IgD-negative memory B cell (primary cell): ENCODE measurements around the gene RAPGEF5. TPM values are rescaled to one million over a fixed set of nuclear protein-coding genes. Genes with fewer than 3 reads are reported as not detected.

Experiments
- H3K27ac Mint-ChIP-seq, 3 donors: one replicate each; pipeline ENCODE4 v1.8.0; 2020 to 2022; ENCODE audit warnings: mild to moderate bottlenecking in 3 of 3, mixed read lengths in 3 of 3, moderate library complexity in 1 of 3
- H3K27me3 Mint-ChIP-seq: one replicate; pipeline ENCODE4 v1.8.0; 2021; ENCODE audit warnings: mixed read lengths
- H3K36me3 Mint-ChIP-seq: one replicate; pipeline ENCODE4 v1.8.0; 2020; ENCODE audit warnings: mild to moderate bottlenecking, mixed read lengths
- H3K4me1 Mint-ChIP-seq, 3 donors: one replicate each; pipeline ENCODE4 v1.8.0; 2020 to 2022; ENCODE audit warnings: mixed read lengths in 3 of 3, mild to moderate bottlenecking in 1 of 3
- H3K4me3 Mint-ChIP-seq, 4 donors: one replicate each; pipeline ENCODE4 v1.8.0; 2020 to 2022; ENCODE audit warnings: mild to moderate bottlenecking in 4 of 4, mixed read lengths in 4 of 4, moderate library complexity in 3 of 4
- H3K9me3 Mint-ChIP-seq, 3 donors: one replicate each; pipeline ENCODE4 v1.8.0; 2020 to 2021; ENCODE audit warnings: mixed read lengths in 3 of 3, mild to moderate bottlenecking in 1 of 3
- polyA plus RNA-seq: library from polyadenylated mRNA; unstranded; fragments of 300-500 nt; fragmentation: Illumina TruSeq; gene quantifications from one replicate; pipeline ENCODE4 v1.2.3, GENCODE V29; 2021

RAPGEF5 gene
- polyA plus RNA-seq, 1 donor from 2014 or later: 1.2 TPM

GRCh38 chr7:22157552-22157951 is 199.4 kb downstream of the RAPGEF5 start:
- no peak overlapping the region for H3K27ac Mint-ChIP-seq

GRCh38 chr7:22156205-22156604 is 200.7 kb downstream of the RAPGEF5 start:
- no peaks in the 10 kb centered on the region for H3K36me3 Mint-ChIP-seq
- no peaks in the 10 kb centered on the region for H3K9me3 Mint-ChIP-seq
- no peaks in the 10 kb centered on the region for H3K4me1 Mint-ChIP-seq
- H3K27me3 Mint-ChIP-seq: no peaks in the 10 kb centered on the region
- no peak overlapping the region for H3K4me3 Mint-ChIP-seq
- no peak overlapping the region for H3K27ac Mint-ChIP-seq

More at GRCh38 chr7:22157552-22157951, 199.4 kb downstream of the RAPGEF5 start:
- Mint-ChIP-seq H3K9me3 (no peaks in the 10 kb centered on the region), H3K27me3 (no peaks in the 10 kb centered on the region), H3K4me3 (no peak overlapping the region), H3K36me3 (no peaks in the 10 kb centered on the region), H3K4me1 (no peaks in the 10 kb centered on the region)

- Mint-ChIP-seq H3K27ac (no peak overlapping the region), H3K27me3 (no peaks in the 10 kb centered on the region), H3K4me3 (no peak overlapping the region), H3K9me3 (no peaks in the 10 kb centered on the region), H3K4me1 (peaks cover 0 to 3% (median 0%) of the 10 kb centered on the region in 3 donors), H3K36me3 (no peaks in the 10 kb centered on the region)
These were observed 202.8 kb downstream of the RAPGEF5 start for GRCh38 chr7:22154143-22154529.

- Mint-ChIP-seq H3K4me3 (no peak overlapping the region), H3K27me3 (no peaks in the 10 kb centered on the region), H3K9me3 (no peaks in the 10 kb centered on the region), H3K27ac (no peak overlapping the region), H3K4me1 (peaks cover 0 to 3% (median 0%) of the 10 kb centered on the region in 3 donors), H3K36me3 (no peaks in the 10 kb centered on the region)
These were observed 203.4 kb downstream of the RAPGEF5 start for GRCh38 chr7:22153432-22154142.

- Mint-ChIP-seq H3K27ac (no peak overlapping the region), H3K9me3 (no peaks in the 10 kb centered on the region)
These were observed 204.3 kb downstream of the RAPGEF5 start for GRCh38 chr7:22152690-22153089.

GRCh38 chr7:22151901-22152300 is 205.1 kb downstream of the RAPGEF5 start:
- Mint-ChIP-seq H3K4me1 (peaks cover 0 to 3% (median 0%) of the 10 kb centered on the region in 3 donors), H3K27ac (no peak overlapping the region), H3K36me3 (no peaks in the 10 kb centered on the region), H3K27me3 (no peaks in the 10 kb centered on the region), H3K4me3 (no peak overlapping the region), H3K9me3 (no peaks in the 10 kb centered on the region)

More at GRCh38 chr7:22152690-22153089, 204.3 kb downstream of the RAPGEF5 start:
- no peaks in the 10 kb centered on the region for H3K27me3 Mint-ChIP-seq
- H3K4me1 Mint-ChIP-seq: peaks cover 0 to 3% (median 0%) of the 10 kb centered on the region in 3 donors
- H3K36me3 Mint-ChIP-seq: no peaks in the 10 kb centered on the region
- H3K4me3 Mint-ChIP-seq: no peak overlapping the region

GRCh38 chr7:22150221-22150620 is 206.7 kb downstream of the RAPGEF5 start:
- Mint-ChIP-seq H3K4me1 (peaks cover 0 to 3% (median 0%) of the 10 kb centered on the region in 3 donors), H3K4me3 (no peak overlapping the region), H3K27ac (no peak overlapping the region), H3K36me3 (no peaks in the 10 kb centered on the region), H3K27me3 (no peaks in the 10 kb centered on the region), H3K9me3 (no peaks in the 10 kb centered on the region)

GRCh38 chr7:22147868-22148267 is 209.1 kb downstream of the RAPGEF5 start:
- H3K4me3 Mint-ChIP-seq: no peak overlapping the region

GRCh38 chr7:22146961-22147512 is 209.9 kb downstream of the RAPGEF5 start:
- Mint-ChIP-seq H3K4me3 (peak overlapping the region in 2 of 4 donors; percentile 11 to 82), H3K27ac (peak overlapping the region in 1 of 3 donors; percentile 36), H3K4me1 (peaks cover 0 to 3% (median 0%) of the 10 kb centered on the region in 3 donors), H3K9me3 (no peaks in the 10 kb centered on the region), H3K36me3 (no peaks in the 10 kb centered on the region), H3K27me3 (peaks cover 4% of the 10 kb centered on the region)

More at GRCh38 chr7:22147868-22148267, 209.1 kb downstream of the RAPGEF5 start:
- peaks cover 3% of the 10 kb centered on the region for H3K27me3 Mint-ChIP-seq
- no peaks in the 10 kb centered on the region for H3K36me3 Mint-ChIP-seq
- peaks cover 0 to 3% (median 0%) of the 10 kb centered on the region in 3 donors for H3K4me1 Mint-ChIP-seq
- H3K27ac Mint-ChIP-seq: no peak overlapping the region
- H3K9me3 Mint-ChIP-seq: no peaks in the 10 kb centered on the region

- Mint-ChIP-seq H3K27me3 (peaks cover 4% of the 10 kb centered on the region), H3K4me3 (no peak overlapping the region), H3K36me3 (peaks cover 2% of the 10 kb centered on the region), H3K4me1 (no peaks in the 10 kb centered on the region), H3K9me3 (no peaks in the 10 kb centered on the region), H3K27ac (no peak overlapping the region)
These were observed 212.0 kb downstream of the RAPGEF5 start for GRCh38 chr7:22144950-22145349.

GRCh38 chr7:22143491-22143890 is 213.5 kb downstream of the RAPGEF5 start:
- peaks cover 4% of the 10 kb centered on the region for H3K27me3 Mint-ChIP-seq
- peaks cover 2% of the 10 kb centered on the region for H3K36me3 Mint-ChIP-seq
- no peaks in the 10 kb centered on the region for H3K4me1 Mint-ChIP-seq
- H3K9me3 Mint-ChIP-seq: no peaks in the 10 kb centered on the region
- peak overlapping the region in 1 of 3 donors; percentile 24 for H3K27ac Mint-ChIP-seq
- no peak overlapping the region for H3K4me3 Mint-ChIP-seq

GRCh38 chr7:22142572-22142971 is 214.4 kb downstream of the RAPGEF5 start:
- peaks cover 4% of the 10 kb centered on the region for H3K27me3 Mint-ChIP-seq
- no peaks in the 10 kb centered on the region for H3K4me1 Mint-ChIP-seq
- H3K4me3 Mint-ChIP-seq: no peak overlapping the region
- peaks cover 2% of the 10 kb centered on the region for H3K36me3 Mint-ChIP-seq
- no peaks in the 10 kb centered on the region for H3K9me3 Mint-ChIP-seq
- H3K27ac Mint-ChIP-seq: no peak overlapping the region

GRCh38 chr7:22141355-22141754 is 215.6 kb downstream of the RAPGEF5 start:
- Mint-ChIP-seq H3K27ac (no peak overlapping the region), H3K4me3 (no peak overlapping the region), H3K4me1 (no peaks in the 10 kb centered on the region), H3K36me3 (peaks cover 2% of the 10 kb centered on the region), H3K27me3 (peaks cover 4% of the 10 kb centered on the region), H3K9me3 (no peaks in the 10 kb centered on the region)

- Mint-ChIP-seq H3K4me1 (no peaks in the 10 kb centered on the region), H3K27me3 (peaks cover 4% of the 10 kb centered on the region), H3K27ac (peak overlapping the region in 1 of 3 donors; percentile 34), H3K36me3 (peaks cover 2% of the 10 kb centered on the region), H3K4me3 (no peak overlapping the region), H3K9me3 (no peaks in the 10 kb centered on the region)
These were observed 216.4 kb downstream of the RAPGEF5 start for GRCh38 chr7:22140578-22140977.

- Mint-ChIP-seq H3K9me3 (no peaks in the 10 kb centered on the region), H3K36me3 (peaks cover 2% of the 10 kb centered on the region), H3K4me1 (no peaks in the 10 kb centered on the region), H3K4me3 (peak overlapping the region in 1 of 4 donors; percentile 34), H3K27ac (no peak overlapping the region), H3K27me3 (peaks cover 4% of the 10 kb centered on the region)
These were observed 218.1 kb downstream of the RAPGEF5 start for GRCh38 chr7:22138886-22139285.

GRCh38 chr7:22138106-22138505 is 218.8 kb downstream of the RAPGEF5 start:
- Mint-ChIP-seq H3K9me3 (no peaks in the 10 kb centered on the region), H3K4me3 (peak overlapping the region in 1 of 4 donors; percentile 72), H3K4me1 (no peaks in the 10 kb centered on the region), H3K27ac (no peak overlapping the region), H3K27me3 (peaks cover 2% of the 10 kb centered on the region), H3K36me3 (peaks cover 2% of the 10 kb centered on the region)
